PC-3 (cell line): ENCODE measurements around the gene RNASE12.

Source experiments
- EZH2 ChIP-seq: fragments of 300-600 bp; sonication (generic); IDR thresholded peaks from one replicate; pipeline ENCODE4 v1.6.1; 2017; ENCODE audit warnings: antibody characterized with exemption, mild to moderate bottlenecking, low read length; ENCODE audit not compliant: unreplicated experiment
- EZH2phosphoT487 ChIP-seq: fragments of 300-600 bp; sonication (generic); IDR thresholded peaks from 2 replicates; pipeline ENCODE4 v1.6.1; 2018; ENCODE audit warnings: mild to moderate bottlenecking, antibody characterized with exemption, low read length, borderline replicate concordance

DNA sequence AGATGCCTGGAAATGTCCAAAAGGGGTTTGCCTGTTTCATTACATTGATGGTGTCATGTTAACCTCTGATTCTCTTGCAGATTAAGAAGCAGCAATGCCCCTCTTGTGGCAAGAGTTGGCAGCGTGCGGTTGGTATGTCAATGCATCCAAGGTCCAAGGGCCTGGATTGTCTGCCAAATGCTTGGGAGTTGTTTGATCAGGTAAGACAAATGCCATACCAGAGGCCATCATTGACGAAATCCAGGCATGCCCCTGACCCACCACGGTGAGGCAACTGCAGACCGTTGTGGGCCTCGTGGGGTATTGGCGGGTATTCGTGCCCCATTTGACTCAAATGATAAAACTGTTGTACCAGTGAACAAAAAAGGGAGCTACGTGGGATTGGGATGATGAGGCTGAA is 11.4 kb upstream of the RNASE12 start:
- TF ChIP-seq EZH2: no peak
- TF ChIP-seq EZH2phosphoT487: no peak
